Omental fat pad (tissue), 4 donors: ENCODE measurements around the gene MAPK13. TPM values are rescaled to one million over a fixed set of nuclear protein-coding genes. Genes with fewer than 3 reads are reported as not detected.

ENCODE experiments used
- ATAC-seq: fragments of 150-250 bp; one replicate; pipeline ENCODE4 v1.9.1; 2016; ENCODE audit warnings: mild to moderate bottlenecking, moderate library complexity; ENCODE audit not compliant: low FRiP score
- DNase-seq: peaks from one replicate; pipeline ENCODE4 v3.0.0-alpha.2; 2019; ENCODE audit warnings: low spot score
- CTCF ChIP-seq, 3 donors: fragments of 450-650 bp; IDR thresholded peaks; one replicate each; pipeline ENCODE4 v1.5.1; 2016 to 2017; ENCODE audit warnings: antibody characterized with exemption in 3 of 3, mild to moderate bottlenecking in 3 of 3, moderate library complexity in 2 of 3
- total RNA-seq, 4 donors: library from RNA; depleted of rRNA; stranded (reverse); fragments of >200 nt; gene quantifications; one replicate each; pipeline ENCODE4 v1.1.0, GENCODE V29; 2016

MAPK13 gene
- total RNA-seq, 4 donors from 2014 or later, result 10.9 to 27.5 (median 17.7) TPM

DNA sequence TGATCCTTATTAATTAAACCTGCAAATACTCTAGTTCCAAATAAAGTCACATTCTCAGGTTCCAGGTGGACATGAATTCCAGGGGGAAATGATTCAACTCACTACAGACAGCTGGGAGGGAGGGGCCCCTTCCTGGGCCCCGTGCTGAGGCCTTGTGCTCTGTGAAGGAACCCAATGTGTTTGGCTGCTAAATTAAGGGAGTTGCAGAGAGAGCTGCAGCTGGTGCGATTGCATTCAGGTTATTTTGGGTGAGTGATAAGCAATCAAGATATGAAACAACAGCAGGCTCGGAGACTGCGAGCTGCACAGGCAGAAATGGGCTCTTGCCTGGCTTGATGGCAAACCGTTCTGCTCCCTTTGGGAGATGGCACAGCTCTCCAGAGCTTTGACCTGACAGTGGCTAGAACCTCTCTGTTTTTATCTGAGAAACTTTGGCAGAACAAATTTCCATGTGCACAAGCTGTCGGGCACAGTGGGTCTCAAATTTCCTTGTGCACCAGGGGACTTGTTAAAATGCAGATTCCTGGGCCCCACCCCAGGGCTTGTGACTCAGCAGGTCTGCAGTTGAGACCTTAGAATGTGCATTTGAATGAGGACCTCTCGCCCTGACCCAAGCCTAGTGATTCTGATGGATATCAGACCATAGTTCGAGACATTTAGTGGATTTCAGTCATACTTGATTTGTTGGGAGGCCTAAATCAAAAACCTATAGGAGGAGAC lies 9.8 kb downstream of the MAPK13 start:
- TF ChIP-seq CTCF (IDR thresholded peaks at IDR 0.05), result no peak
- DNase-seq, result no peak
- no peak for ATAC-seq

GRCh38 chr6:36141091-36141490 lies 10.8 kb downstream of the MAPK13 start:
- no peak for DNase-seq
- TF ChIP-seq CTCF (IDR thresholded peaks at IDR 0.05), result no peak
- ATAC-seq, result no peak

DNA sequence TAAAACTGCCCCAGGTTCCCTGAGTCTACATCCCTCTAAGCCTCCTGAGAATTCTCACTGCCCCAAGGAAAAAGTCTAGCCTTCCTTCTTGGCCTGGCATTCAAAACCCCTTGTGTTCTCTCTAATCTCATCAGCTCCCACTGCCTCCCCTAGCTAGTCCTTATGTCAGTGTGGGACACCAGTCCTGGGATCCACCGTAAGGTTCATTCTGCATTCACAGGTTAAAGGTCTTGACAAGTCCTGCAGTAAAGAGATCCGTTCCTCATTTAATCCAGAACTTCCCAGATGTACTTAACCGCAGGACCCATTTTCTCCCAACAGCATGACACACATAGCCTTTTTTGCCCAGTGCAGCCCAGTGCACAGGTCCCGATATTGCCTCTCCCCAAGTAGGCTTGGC lies 11.6 kb downstream of the MAPK13 start:
- DNase-seq (no peak), ATAC-seq (no peak)
- TF ChIP-seq CTCF (IDR thresholded peaks at IDR 0.05), result no peak

GRCh38 chr6:36142971-36143838 lies 12.9 kb downstream of the MAPK13 start:
- TF ChIP-seq CTCF (IDR thresholded peaks at IDR 0.05), result no peak
- DNase-seq, result no peak
- ATAC-seq, result no peak

DNA sequence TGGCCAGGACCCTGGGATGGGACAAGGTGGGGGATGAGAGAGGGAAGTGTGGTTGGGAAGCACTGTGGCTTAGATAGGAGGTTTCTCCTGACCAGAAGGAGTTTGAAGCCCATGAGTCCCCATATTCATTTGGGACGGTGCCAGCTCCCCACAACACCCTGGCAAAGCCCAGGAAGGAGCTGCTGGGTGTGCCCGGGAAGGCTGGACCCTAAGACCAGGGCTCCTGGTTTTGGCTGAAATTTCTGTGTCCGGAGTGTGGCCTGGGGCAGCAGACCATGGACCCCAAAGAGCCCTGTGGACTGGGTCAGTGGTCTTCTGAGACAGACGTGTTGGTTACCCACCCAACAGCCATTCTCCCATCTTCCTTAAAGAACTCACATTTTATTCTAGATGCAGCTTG lies 15.2 kb downstream of the MAPK13 start:
- no peak for ATAC-seq

GRCh38 chr6:36147294-36147693 lies 17.0 kb downstream of the MAPK13 start:
- ATAC-seq, result no peak
- no peak for TF ChIP-seq CTCF (IDR thresholded peaks at IDR 0.05)
- no peak for DNase-seq

More for the DNA sequence above, 15.2 kb downstream of the MAPK13 start:
- no peak for TF ChIP-seq CTCF (IDR thresholded peaks at IDR 0.05)
- DNase-seq, result no peak
